Astrocyte of the cerebellum (primary cell): ENCODE measurements around the gene TMEM184A.

Experiments used
- DNase-seq: peaks from one replicate; pipeline ENCODE4 v3.0.0-alpha.2; 2011; ENCODE audit warnings: low read depth
- H3K4me3 ChIP-seq: 2 replicates; pipeline ENCODE4 v1.5.1; 2011; ENCODE audit warnings: mild to moderate bottlenecking, low read depth, low read length, moderate library complexity
- CTCF ChIP-seq: IDR thresholded peaks from 2 replicates; pipeline ENCODE4 v1.5.1; 2012; ENCODE audit warnings: low read length, low read depth, moderate library complexity, mild to moderate bottlenecking; ENCODE audit errors: missing control alignments
- in situ Hi-C: cut with HindIII; loops from 2 replicates; pipeline ENCODE4 v1.10.0; 2017; ENCODE audit warnings: low sequenced_read_pairs

TMEM184A gene

DNA sequence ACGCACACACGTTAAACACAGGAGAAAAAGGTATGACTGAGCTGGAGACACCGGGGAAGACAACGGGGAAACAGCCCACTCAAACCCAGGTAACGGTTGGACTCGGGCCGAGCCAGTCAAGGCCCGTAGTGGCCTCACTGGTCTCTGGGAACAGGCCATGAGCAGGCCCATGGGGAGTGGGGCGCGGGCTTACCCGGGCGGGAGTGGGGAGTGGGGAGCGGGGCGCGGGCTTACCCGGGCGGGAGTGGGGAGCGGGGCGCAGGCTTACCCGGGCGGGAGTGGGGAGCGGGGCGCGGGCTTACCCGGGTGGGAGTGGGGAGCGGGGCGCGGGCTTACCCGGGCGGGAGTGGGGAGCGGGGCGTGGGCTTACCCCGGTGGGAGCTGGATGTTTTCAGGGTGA is 63.4 kb downstream of the TMEM184A start:
- in situ Hi-C loops = no loop called here
- no peak for DNase-seq
- H3K4me3 ChIP-seq = no peak overlapping the region
- no peak for TF ChIP-seq CTCF
